RKO (cell line): ENCODE data around the gene KIF1B.

ENCODE experiments used
- DNase-seq: peaks from one replicate; pipeline ENCODE4 v3.0.0-alpha.2; 2016; ENCODE audit warnings: low spot score

KIF1B gene

DNA sequence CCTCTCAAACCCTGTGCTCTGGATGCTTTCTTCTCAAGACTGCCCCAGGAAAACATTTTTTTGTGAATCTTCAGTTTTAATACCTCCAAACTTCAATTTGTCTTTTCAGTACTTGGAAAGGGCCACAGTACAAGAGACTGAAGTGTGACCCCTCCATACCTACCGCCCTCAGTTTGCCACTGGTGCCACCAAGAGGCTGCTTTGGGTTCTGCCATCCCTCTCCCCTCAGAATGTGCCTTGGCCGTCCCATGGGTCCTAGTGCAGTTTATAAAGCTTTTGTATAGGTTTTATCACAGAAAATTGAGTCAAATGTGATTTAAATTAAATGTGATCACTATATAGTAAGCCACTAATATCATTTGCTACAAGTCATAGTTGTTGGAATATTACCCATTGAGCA, 127.7 kb downstream of the KIF1B start:
- DNase-seq, result peak; percentile 48

DNA sequence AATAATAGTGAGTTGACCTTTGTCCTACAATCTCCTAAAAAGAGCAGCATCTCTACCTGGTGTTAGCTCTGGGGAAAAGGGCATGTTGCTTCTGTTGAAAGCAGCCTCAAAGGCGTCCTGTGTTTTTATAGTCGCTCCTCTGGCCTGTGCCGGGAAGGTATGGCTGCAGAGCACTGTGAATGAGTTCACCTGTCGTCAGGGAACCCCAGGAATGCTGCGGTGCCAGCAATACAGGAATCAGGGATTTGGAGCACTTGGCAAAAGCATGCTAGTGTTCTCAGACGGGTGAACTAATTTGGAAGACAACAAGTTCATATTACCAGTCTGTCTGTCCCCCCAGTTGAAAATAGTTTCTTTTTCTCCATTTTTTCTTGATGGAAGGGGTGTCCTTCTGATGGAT, 128.2 kb downstream of the KIF1B start:
- no peak for DNase-seq

DNA sequence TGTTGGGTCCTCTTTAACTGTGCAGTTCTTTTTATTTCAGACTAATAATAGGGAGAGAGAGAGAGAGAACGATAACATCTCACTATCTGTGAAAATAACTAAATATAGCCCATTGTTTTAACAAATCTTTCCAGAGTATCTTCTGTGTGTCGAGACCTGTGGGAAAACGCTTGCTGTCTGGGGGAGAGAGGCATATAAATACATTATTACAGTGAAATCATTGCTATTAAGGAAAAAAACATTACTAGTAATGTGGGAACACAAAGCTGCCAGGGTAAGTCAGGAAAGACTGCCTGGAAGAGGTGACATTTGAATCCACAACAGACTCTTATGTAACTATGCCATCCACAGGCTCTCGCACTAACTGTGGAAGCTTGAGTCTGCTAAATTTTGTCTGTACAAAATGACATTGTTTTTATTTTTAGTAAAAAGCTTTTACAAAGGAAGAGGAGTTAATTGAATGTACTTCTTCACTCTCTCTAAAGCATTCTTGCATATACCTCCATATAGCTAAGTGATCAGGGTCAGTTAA, 128.7 kb downstream of the KIF1B start:
- DNase-seq, result no peak

DNA sequence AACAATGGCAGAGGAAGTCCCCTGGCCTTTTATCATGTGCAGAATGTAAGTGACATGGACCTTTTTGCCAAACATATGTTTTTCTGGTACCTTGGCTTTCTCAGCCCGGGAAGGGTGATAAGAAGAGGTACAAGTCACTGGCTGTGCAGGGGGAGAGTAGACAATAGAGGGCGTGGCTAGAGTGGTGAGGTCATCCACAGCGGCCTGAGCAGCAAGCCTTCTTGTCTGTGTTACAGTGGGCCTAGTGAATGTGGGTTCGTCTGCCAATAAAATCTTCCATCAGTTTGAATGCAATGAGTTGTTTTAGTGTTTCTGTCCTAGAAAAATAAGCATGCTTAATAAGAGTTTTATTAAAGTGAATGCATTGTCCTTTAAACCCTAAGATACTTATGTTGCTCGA, 129.4 kb downstream of the KIF1B start:
- DNase-seq, result no peak

DNA sequence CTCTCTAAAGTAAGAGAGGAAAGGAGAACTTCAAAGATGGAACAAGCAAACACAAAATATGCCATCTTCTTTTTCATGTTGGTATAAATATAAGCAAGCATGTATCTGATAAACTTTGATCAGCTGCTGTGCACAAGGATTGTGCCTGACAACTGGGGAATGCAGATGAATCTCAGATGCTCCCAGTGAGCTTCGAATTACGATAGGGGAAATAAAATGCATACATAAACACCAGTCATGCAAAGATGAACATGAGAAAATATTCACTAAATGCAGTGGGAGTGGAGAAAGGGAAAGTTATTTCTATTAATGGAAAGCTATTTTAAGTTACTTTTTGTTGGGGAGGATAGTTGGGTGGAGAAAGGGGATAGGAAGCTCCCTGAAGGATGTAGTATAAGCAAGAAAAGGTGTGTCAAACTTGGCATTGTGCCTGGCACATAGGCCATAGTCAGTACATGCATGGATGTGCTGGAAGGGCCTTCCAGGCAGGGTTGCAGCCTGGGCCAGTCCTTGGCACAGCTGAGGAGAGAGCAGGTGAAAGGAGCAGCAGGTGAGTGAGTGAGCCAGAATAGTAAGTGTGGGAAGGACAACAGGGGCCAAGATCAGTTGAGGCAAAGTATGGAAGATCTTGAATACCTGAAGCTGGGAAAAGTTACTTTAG, 130.7 kb downstream of the KIF1B start:
- DNase-seq, result no peak

DNA sequence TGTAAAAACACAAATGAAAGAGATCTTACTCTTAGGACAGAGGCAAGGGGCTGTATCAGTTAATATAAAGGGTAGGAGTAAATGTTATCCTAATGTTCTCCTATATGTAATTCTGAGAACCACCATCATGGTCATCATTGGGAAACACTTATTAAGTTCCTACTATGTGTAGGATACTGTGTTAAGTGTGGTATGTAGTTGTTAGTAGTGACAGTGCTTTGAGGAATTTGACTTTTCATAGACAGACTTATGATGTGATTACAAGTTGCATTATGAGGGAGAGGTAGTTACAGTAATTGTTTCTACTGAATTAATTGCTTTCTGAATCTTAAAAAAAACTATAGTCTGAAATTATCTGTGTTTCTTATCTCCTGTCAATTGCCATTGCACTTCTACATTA, 136.7 kb downstream of the KIF1B start:
- DNase-seq, result no peak

DNA sequence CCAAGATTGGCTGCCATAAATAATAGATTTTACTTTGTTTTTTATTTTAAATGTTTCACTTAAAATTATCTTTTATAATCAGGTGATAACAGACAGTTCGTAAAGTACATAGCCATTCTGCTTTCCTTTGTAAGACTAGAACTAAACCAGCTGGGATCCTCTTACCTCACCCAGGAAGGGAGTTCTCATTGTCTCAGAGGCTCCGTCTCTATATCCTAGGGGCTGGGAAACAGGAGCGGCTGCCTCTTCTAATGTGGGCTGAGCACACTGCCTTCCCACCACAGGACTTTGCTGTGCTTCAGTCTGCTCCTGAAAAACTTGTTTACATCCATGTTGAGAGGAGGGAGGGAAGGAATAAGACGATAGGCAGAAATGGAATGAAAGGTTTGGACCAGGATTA, 142.9 kb downstream of the KIF1B start:
- DNase-seq, result no peak

DNA sequence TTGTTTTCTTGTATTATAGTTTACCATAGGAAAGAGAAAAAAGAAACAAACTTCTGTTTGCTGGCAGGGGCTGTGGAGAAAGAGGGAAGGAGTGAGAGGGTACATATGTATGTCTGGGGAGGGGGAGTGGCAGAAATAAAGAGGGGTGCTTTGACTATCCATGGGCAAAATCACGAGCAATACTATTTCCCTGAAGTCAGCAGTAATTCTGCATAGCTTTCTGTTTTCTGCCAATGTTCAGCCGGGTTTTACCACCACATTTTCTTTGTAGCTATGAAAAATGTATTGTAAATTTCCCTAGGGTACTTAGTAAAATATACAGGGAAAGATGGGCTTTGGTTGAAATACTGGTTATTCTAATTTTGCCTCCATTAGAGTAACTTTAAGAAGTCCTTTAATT, 143.3 kb downstream of the KIF1B start:
- no peak for DNase-seq

DNA sequence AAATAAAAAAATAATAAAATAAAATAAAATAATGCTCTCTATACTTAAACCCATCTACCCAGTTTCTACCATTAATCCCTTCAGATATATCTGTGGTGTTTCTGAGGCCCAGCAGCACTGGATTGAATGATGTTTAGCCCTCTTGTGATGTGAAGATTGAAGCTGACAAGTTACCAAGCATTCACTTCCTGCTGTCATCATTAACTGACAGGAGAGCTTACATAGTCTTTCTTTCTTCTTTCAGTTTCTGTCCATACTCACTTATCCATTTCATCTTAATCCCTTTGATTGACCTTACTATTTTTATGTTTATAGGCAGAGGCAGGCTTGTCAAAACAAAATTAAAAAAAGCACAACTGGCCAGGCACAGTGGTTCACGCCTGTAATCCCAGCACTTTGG, 149.7 kb downstream of the KIF1B start:
- DNase-seq, result no peak

DNA sequence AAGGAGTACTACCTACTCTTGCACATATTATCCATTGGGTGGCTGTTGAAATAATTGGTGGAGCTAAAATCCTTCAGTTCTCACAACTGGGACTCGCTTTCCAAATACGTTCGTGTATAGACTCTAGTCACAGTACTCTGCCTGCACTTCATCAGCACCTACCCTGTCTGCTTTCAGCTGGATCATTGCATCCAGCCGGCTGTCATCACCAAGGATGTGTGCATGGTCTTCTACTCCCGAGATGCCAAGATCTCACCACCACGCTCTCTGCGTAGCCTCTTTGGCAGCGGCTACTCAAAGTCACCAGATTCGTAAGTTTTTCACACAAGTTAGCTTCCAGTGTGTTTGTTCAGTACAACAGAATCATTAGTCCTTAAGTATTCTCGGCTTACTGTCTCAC, 151.1 kb downstream of the KIF1B start:
- DNase-seq, result no peak

DNA sequence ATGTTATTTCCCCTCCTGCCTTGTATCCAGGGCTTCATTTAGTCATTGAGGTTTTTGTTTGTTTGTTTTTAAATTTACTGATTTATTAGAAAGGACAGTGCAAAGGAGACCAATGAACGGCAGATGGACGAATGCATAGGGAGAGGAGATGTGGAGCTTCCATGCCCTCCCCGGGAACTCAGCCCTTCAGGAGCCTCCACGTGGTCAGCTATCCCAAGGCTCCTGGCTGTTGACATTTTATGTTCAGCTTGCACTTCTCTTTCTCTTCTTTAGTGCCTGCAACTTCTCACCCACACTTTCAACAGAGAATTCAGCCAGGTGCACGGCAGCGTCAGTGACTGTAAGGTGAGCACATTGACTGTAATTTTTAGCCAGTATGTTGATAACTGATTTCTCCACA, 157.8 kb downstream of the KIF1B start:
- DNase-seq, result no peak

DNA sequence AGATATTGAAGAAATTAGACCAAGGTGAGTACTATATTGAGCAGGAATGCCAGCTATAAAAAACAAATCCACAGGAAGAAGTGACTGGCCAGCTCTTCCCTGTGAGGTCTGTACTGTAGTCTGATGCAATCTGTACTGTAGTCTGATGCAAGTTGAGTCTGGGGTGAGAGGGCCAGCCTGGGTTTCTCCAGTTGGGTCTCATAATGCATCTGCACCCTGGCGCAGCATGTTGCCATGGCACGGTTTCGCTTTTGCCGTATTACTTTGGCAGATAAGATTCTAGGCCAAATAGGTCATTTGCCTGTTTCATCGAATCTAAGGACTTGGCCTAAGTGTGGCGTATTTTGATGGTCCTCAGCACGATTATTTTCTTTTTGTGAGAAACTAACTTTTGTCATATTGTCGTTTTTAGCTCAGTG, 164.1 kb downstream of the KIF1B start:
- no peak for DNase-seq

DNA sequence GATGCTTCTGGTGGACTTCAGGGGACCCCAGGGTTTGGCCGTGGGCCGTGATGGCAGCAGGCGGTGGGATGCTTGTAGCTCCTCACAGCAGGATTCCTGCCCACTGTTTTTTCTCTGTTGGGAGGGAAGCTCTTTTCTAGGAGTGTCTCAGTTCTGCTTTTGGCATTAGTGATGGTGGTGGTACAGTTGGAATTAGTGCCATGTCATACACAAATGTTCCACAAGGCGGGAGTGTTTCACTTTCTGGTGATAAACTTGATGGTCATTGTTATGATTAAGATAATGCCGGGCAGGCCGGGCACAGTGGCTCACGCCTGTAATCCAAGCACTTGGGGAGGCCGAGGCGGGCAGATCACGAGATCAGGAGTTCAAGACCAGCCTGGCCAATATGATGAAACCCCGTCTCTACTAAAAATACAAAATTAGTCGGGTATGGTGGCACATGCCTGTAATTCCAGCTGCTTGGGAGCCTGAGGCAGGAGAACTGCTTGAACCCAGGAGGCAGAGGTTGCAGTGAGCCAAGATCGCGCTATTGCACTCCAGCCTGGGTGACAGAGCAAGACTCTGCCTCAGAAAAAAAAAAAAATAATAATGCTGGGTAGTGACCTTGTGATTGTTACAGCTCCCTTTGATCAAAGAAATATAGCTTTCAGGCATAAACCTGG, 167.1 kb downstream of the KIF1B start:
- DNase-seq, result peak; percentile 81

DNA sequence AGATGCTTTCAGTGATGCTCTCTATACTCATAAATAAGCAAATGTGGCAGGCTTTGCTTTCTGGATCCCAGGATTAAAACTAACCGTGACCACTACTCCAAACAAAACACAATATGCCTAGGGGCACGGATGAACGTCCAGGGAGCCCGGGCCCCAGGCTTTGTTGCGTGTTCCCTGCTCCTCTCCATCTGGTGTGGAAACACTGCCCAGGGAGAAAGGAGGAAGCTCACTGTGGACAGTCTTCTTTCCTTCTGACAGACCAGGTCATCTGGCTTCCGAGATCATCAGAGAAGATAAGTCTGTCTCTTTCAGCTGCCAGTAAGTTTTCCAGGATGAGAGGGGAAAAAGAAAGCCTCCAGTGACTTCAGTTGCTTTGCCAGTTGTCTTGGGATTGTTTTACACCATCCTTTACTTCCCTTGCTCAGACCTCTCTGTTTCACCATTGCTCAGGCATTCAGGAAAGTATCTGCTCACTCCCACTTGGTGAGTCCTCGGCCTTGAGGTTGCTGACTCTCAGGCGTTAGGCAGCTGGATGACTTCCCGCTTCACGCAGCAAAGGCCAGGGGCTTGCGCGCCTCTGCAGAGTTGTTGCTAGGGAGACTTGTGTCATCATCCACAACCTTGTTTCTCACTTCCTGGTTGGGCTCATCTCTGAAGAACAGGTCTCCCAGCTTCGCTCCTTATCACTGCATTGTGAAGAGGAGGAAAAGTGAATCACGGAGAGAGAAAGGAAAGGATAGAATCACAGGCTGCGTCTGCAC, 167.9 kb downstream of the KIF1B start:
- DNase-seq, result no peak

DNA sequence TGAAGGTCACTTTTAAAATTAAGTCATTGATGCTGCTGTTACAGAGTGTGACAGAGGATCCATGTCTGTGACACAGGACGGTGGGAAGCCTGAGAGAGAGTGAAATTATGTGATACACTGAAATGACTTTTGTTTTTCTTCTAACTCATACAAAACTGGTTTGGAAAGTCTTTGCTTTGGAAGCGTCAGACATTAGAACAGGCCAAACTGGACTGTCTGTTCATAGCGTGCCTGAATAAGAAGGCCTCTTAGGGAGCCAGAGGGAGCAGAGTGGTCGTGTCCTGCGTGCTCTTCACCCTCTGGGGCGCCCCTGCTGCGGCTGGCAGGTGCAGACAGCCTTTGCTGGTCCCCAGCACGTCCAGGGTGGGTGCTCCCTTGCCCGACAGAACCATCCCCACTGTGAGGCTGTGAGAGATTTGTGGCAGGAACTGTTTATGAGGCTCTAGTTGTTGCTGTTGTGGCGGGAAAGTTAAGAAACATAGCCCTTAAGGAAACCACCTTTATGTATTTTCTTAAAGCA, 168.8 kb downstream of the KIF1B start:
- no peak for DNase-seq

DNA sequence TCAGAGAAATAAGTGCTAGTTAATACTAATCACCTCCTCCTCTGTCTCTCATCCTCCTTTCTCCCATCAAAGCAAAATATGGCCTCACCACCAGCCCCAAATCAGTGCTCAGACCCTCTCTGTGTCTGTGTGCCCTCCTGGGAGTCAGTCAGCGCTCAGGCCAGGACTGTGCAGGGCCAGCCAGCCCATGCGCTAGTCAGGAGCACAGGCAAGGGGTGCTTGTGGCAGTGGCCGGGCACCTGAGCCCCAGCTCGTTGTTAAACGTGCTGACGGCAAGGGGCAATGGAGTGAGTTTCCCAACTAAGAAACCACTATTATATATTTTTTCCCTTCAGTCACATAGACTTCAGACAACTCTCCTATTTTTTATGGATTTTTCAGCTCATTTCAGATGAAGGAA, 169.3 kb downstream of the KIF1B start:
- DNase-seq, result no peak

DNA sequence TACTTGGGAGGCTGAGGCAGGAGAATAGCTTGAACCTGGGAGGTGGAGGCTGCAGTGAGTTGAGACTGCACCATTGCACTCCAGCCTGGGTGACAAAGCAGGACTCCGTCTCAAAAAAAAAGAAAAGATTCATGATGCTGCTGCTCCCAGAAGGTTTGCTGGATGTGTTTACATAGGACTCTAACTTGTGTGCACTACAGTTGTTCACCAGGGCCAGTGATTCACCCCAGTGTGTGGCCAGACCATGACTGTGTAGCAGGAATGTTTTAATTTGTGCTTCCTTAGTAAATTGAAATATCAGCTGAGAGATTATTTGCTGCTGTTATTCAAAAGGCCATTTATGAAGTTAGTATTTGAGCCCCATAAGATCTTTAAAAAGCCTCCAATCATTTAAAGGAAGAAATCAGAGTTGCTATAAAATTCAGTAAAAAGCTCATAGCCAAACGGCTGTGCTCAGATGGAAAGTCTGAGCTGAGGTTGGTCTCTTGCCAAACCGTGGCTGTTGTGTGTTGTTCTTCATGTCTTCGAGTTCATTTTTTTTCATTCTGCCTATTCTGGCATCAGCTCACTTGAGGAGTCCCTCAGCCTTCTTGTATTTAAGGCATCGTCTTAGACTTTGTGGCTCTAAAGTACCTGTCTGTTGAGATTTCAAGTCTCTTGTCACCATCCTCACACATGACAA, 170.4 kb downstream of the KIF1B start:
- DNase-seq, result peak; percentile 25

DNA sequence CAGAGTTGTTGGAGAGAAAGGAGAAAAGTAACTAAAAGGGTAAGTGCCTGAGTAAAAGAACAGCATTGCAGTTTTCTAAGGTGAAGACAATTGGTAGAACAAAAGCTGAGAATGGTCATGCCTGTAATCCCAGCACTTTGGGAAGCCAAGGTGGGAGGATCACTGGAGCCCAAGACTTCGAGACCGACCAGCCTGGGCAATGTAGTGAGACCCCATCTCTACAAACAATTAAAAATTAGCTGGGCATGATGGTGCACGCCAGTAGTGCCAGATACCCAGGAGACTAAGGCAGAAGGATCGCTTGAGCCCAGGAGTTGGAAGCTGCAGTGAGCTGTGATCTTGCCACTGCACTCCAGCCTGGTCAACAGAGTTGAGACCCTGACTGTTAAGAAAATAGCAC, 173.3 kb downstream of the KIF1B start:
- DNase-seq, result no peak

DNA sequence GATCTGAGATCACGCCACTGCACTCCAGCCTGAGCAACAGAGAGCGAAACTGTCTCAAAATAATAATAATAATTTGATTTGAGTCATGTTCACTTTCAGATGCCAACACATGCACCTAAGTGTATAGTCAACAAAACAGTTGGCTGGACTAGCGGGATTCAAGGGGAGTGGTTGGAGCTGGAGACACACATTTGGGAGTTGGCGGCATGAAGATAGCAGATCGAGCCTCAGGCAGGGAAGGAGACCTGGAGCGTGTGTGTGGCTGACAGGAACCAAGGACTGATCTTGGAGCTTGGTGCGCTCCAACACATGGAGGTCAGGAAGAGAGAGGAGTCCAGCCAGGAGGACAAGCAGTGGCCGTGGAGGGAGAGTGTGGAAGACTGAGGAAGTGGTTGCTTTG, 173.8 kb downstream of the KIF1B start:
- DNase-seq, result no peak

DNA sequence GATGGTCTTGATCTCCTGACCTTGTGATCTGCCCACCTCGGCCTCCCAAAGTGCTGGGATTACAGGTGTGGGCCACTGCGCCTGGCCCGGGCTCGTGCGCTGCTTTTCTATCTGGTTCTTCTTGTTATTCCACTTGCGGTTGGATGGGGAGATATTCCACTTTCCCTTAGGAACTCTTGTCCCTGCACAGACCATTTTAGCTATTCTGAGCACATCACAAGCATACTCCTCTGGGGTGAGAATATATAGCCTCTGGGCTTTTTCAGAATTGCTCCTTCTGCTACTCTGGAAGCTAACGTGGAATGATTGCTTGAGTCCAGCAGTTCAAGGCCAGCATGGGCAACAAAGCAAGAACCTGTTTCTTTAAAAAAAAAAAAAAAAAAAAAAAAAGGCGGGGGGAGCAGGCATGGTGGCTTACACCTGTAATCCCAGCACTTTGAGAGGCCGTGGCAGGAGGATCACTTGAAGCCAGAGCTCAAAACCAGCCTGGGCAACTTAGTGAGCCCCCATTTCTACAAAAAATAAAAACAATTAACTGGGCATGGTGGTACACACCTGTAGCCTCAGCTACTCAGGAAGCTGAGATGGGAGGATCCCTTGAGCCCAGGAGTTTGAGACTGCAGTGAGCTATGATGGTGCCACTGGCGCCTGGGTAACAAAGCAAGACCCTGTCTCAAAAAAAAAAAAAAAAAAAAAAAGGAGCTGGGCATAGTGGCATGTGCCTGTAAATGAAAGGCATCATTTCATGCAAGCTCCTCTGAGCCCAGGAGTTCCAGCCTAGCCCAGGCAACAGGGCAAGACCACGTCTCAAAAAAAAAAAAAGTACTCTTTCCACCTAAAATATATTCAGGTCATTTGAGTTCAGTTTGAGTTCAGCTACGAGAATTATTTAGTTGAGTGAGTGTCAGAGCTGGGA, 176.6 kb downstream of the KIF1B start:
- no peak for DNase-seq

DNA sequence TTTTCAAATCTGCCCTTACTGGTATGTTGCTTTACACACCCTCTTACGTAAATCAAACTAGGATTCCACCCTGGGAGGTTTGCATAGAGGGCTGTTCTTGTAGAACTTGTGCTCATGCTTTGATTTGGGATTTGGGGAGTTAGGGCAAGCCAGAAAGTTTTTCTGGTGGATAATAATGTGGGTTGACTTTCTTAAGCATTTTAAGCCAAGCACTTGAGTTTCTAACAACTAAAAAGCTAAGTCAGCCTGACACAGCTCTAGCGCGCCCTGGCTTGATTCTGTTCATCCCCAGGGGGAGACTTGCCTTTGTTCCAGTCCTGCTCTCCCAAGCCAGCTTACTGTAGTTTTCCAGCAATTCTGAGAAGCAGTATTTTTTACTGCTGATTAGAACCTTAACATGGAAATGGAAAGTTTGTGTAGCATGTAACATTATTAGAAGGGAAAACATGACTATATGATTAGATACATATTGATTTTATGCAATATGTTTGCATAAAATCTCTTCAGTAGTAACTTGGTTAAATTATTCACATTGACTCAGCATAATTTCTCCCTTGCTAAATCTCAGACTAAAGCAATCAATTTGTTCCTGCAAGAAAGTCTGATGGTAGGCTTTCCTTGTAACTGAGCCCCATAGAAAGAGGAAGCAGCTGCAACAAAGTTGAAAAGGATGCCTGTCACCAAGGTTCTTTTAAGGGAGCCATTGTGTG, 177.5 kb downstream of the KIF1B start:
- peak; percentile 26 for DNase-seq
